Fibroblast of villous mesenchyme (primary cell): ENCODE measurements around the gene KANK3. TPM values are rescaled to one million over a fixed set of nuclear protein-coding genes. Genes with fewer than 3 reads are reported as not detected.

ENCODE experiments used
- DNase-seq: peaks from one replicate; pipeline ENCODE4 v3.0.0-alpha.2; 2010; ENCODE audit warnings: low read depth
- H3K4me3 ChIP-seq: 2 replicates; pipeline ENCODE4 v1.5.1; 2011; ENCODE audit warnings: low read depth, mild to moderate bottlenecking, low read length
- CTCF ChIP-seq: IDR thresholded peaks from 2 replicates; pipeline ENCODE4 v1.5.1; 2012; ENCODE audit warnings: low read depth, mild to moderate bottlenecking, low read length; ENCODE audit not compliant: insufficient read depth
- total RNA-seq: library from RNA; depleted of rRNA; stranded (reverse); fragments of >200 nt; gene quantifications from 2 replicates; pipeline ENCODE4 v1.2.3, GENCODE V29; 2012

The KANK3 gene
- total RNA-seq, 1 donor = under 0.01 TPM

- H3K4me3 ChIP-seq = no peak overlapping the region
- TF ChIP-seq CTCF = no peak
- no peak for DNase-seq
Observed at GRCh38 chr19:8333767-8334457, 9.2 kb downstream of the KANK3 start.

- H3K4me3 ChIP-seq = no peak overlapping the region
- no peak for TF ChIP-seq CTCF
Observed at GRCh38 chr19:8332976-8333766, 9.9 kb downstream of the KANK3 start.

GRCh38 chr19:8331263-8331845, 11.7 kb downstream of the KANK3 start:
- no peak for DNase-seq
- TF ChIP-seq CTCF = no peak
- no peak overlapping the region for H3K4me3 ChIP-seq

More at GRCh38 chr19:8332976-8333766, 9.9 kb downstream of the KANK3 start:
- no peak for DNase-seq

GRCh38 chr19:8329996-8330395, 13.1 kb downstream of the KANK3 start:
- TF ChIP-seq CTCF = no peak
- no peak overlapping the region for H3K4me3 ChIP-seq
- DNase-seq = no peak

GRCh38 chr19:8325454-8325853, 17.6 kb downstream of the KANK3 start:
- no peak for TF ChIP-seq CTCF
- no peak for DNase-seq
- no peak overlapping the region for H3K4me3 ChIP-seq

GRCh38 chr19:8324186-8325050, 18.6 kb downstream of the KANK3 start:
- no peak for TF ChIP-seq CTCF
- no peak overlapping the region for H3K4me3 ChIP-seq
- no peak for DNase-seq
